ENCODE results near the gene PGP. TPM values are rescaled to one million over a fixed set of nuclear protein-coding genes. Genes with fewer than 3 reads are reported as not detected.
A peak's percentile ranks its signal among the peaks of the same experiment; 100 is the strongest.

The PGP gene
- total RNA-seq, 1 donor from 2014 or later = 15.0 TPM

DNA sequence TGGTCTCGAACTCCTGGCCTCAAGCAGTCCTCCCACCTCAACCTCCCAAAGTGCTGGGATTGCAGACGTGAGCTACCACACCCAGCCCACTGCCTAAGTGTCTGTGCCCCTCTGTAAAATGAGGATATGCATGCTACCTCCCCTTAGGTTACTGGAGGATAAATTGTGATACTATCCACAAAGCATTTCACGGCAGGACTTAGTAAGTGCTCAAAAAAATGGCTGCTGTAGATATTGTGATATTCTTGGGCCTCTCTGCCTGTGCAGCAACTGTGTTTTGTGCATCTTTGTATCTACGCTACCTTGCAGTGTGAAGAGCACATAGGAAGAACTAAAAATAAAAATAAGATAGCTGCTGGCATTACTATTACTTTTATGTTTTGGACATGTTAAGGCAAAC lies 16.4 kb downstream of the PGP start:
- Histone ChIP-seq H3K36me3 (no peaks in the 10 kb centered on the region), H3K27ac (no peak overlapping the region), H3K4me3 (no peak overlapping the region), H3K27me3 (peaks cover 39% of the 10 kb centered on the region), H3K4me1 (peaks cover 11% of the 10 kb centered on the region), H3K9me3 (no peaks in the 10 kb centered on the region)
- DNase-seq (no peak), ATAC-seq (no peak)
- TF ChIP-seq, protein P1, sequence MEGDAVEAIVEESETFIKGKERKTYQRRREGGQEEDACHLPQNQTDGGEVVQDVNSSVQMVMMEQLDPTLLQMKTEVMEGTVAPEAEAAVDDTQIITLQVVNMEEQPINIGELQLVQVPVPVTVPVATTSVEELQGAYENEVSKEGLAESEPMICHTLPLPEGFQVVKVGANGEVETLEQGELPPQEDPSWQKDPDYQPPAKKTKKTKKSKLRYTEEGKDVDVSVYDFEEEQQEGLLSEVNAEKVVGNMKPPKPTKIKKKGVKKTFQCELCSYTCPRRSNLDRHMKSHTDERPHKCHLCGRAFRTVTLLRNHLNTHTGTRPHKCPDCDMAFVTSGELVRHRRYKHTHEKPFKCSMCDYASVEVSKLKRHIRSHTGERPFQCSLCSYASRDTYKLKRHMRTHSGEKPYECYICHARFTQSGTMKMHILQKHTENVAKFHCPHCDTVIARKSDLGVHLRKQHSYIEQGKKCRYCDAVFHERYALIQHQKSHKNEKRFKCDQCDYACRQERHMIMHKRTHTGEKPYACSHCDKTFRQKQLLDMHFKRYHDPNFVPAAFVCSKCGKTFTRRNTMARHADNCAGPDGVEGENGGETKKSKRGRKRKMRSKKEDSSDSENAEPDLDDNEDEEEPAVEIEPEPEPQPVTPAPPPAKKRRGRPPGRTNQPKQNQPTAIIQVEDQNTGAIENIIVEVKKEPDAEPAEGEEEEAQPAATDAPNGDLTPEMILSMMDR (IDR thresholded peaks at IDR 0.05) = no peak
- intact Hi-C loops (cut with DNase I) = no loop called here

DNA sequence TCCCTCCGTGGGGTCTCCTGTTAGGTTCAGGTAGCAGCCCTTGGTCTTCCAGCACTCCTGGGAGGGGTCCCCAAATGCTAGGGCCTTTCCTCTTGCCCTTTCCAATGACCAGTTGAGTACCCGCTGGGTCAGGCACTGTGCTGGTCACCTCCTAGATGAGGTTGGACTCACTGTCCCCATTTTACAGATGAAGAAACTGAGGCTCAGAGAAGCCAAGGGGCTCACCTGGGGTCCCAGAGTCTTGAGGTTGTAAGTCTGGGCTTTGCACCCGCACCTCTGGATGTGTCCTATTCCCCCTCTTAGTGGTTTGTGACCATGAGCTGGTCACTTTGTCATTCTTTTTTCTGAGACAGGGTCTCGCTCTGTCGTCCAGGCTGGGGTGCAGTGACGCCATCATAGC lies 16.9 kb downstream of the PGP start:
- Histone ChIP-seq H3K9me3 (no peaks in the 10 kb centered on the region), H3K27me3 (peaks cover 39% of the 10 kb centered on the region), H3K4me1 (peaks cover 11% of the 10 kb centered on the region), H3K36me3 (no peaks in the 10 kb centered on the region), H3K4me3 (no peak overlapping the region), H3K27ac (no peak overlapping the region)
- DNase-seq = no peak
- intact Hi-C loops (cut with DNase I) = no loop called here
- TF ChIP-seq, protein P1 (IDR thresholded peaks at IDR 0.05) = no peak
- ATAC-seq = no peak

DNA sequence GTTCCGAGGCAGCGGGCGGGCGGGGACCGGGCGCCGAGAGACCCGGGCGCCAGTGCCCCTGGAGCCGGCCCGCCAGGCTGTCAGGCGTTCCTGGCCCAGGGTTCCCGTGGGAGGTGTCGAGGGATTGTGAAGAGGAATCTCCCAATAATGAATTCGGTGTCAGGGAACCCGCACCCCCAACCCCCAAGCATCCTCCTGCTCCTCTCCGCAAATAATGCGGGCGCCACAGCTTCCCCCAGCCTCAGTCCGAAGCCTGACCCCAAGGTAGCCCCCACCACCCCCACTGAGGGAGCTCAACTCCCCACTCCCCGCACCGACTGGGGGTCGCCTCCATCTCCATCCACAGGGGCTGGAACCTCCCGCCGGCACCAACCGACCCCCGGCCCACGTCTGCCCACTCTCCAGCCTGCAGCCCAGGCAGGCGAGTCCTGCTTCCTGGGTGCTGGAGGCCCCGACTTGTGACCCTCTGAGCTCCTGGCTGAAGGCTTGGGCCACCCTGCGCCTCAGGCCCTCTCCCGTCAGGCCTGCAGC lies 17.6 kb downstream of the PGP start:
- ATAC-seq (no peak), DNase-seq (no peak)
- Histone ChIP-seq H3K4me3 (no peak overlapping the region), H3K27me3 (peaks cover 39% of the 10 kb centered on the region), H3K9me3 (no peaks in the 10 kb centered on the region), H3K36me3 (no peaks in the 10 kb centered on the region), H3K4me1 (peaks cover 11% of the 10 kb centered on the region), H3K27ac (no peak overlapping the region)
- intact Hi-C loops (cut with DNase I) = no loop called here
- TF ChIP-seq, protein P1 (IDR thresholded peaks at IDR 0.05) = no peak

DNA sequence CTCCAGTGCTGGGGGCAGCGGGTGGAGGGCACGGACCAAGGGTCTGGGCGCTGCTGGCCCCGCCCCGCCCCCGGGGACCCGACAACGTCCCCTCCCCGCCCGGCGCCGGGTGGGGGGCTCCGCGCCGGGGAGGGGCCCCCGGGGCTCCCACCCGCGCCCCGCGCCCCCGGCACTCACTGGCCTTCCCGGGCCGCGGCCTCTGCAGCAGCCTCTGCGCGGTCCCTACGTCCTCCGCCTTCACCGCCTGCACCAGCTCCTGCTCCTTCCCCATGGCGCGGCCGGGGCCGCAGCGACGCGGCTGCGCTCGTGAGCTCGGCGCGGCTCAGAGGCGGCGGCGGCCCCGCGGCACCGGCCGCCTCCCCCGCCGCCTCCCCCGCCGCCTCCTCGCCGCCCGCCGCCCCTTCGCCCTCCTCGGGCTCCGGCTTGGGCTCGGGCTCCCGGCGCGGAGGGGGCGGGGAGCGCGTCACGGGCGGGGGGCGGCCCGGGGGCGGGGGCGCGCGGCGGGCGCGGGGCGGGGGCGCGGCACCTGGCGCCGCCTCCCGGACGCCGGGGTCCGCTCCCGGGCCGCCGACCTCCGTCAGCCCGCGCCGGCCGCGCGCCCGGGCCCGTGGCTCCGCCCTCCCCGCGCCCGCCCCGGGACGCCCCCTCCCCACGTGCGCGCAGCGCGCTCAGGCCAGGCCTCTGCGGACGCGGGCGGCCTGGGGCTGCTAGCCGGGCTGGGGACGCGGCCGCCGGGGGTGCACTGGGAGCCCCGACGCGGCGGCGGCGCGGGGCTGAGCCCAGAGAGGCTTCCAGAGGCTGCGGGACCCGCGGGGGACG lies 18.3 kb downstream of the PGP start, which contains the start of gene CASKIN1:
Gene CASKIN1 (minus strand): TSS at position 444 of the 819 bp plus-strand sequence. CDS start 173 bp downstream, at position 271.
- no peaks in the 10 kb centered on the region for H3K9me3 ChIP-seq
- peak within 1 kb of the TSS; percentile 23 for H3K4me3 ChIP-seq
- peaks cover 39% of the 10 kb centered on the region for H3K27me3 ChIP-seq
- DNase-seq = no peak
- no peak within 1 kb of the TSS for H3K27ac ChIP-seq
- peak; percentile 35 for ATAC-seq
- H3K4me1 ChIP-seq = peaks cover 11% of the 10 kb centered on the region
- intact Hi-C loops (cut with DNase I) = no loop called here
- TF ChIP-seq, protein P1 (IDR thresholded peaks at IDR 0.05) = no peak
- H3K36me3 ChIP-seq = no peaks in the 10 kb centered on the region

DNA sequence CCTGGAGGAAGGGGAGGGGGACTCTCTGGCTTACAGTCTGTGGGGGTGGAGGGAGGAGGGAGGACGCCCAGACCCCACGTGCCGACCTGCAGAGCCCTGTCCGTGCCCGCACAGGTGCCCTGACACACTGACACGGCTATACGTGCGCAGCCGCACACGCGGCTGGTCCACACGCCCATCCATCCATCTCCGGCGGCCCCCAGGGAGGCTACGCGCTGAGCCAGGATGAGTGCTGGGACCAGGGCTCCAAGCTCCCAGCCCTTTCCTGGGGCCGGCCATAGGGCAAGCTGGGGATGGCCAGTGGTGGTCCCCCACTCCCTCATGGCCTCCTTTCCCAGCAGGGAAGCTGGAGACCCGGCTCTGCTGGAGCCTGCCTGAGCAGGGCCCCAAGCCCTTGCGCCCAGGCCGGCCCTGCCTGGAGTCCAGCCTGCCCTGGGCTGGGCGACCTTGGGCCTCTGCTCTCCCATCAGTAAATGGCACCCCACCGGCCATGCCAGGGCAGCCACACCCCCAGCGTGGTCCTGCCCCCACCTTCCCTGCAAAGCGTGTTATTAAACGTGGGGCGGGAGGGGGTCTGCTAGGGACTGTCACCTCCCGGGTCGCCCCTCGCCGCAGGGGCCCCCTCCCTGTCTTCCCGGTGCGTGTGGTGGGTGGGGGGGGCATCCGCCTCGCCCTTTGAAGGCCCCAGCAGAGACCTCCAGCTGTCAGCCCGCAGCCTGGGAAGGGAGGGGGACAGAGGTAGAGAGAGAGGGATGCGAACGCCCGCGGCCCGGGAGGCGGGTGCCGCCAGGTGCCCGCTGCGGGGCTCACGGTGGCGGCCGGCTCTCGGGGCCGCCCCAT lies 19.1 kb downstream of the PGP start:
- DNase-seq (no peak), ATAC-seq (peak; percentile 1)
- H3K9me3 ChIP-seq = no peaks in the 10 kb centered on the region
- H3K36me3 ChIP-seq = no peaks in the 10 kb centered on the region
- H3K27ac ChIP-seq = no peak overlapping the region
- peaks cover 11% of the 10 kb centered on the region for H3K4me1 ChIP-seq
- intact Hi-C loops (cut with DNase I) = no loop called here
- H3K4me3 ChIP-seq = peak overlapping the region; percentile 23
- TF ChIP-seq, protein P1 (IDR thresholded peaks at IDR 0.05) = no peak
- H3K27me3 ChIP-seq = peaks cover 39% of the 10 kb centered on the region

All from upper lobe of right lung (tissue), 1 donor.